Measurements from ENCODE around the gene FRMPD2. TPM values are rescaled to one million over a fixed set of nuclear protein-coding genes. Genes with fewer than 3 reads are reported as not detected.

Gene FRMPD2
- total and polyA plus RNA-seq, 2 donors (not counting 3 experiments of a cell fraction or from before 2014, with no cell fraction given) = 0.42 TPM; not detected in 1

- TF ChIP-seq MAX (IDR thresholded peaks at IDR 0.05; ENCODE audit: insufficient read depth, insufficient read length) (no peak), CTCF (IDR thresholded peaks at IDR 0.05; ENCODE audit: extremely low read depth in 1 of 2, insufficient read depth in 1 of 2, low read depth in 1 of 2, low read length in 2 of 2) (no peak), EZH2 (IDR thresholded peaks at IDR 0.05; ENCODE audit: borderline replicate concordance, low read depth, low read length, severe bottlenecking) (no peak), JUN (IDR thresholded peaks at IDR 0.05; ENCODE audit: borderline replicate concordance, insufficient read depth, insufficient read length, low read depth) (no peak), GATA2 (IDR thresholded peaks at IDR 0.05; ENCODE audit: insufficient read depth, insufficient read length, low read depth, low read length) (no peak), POLR2A (IDR thresholded peaks at IDR 0.05; ENCODE audit: low read depth, low read length) (no peak), MYC (IDR thresholded peaks at IDR 0.05; ENCODE audit: low read depth, low read length) (no peak)
- FAIRE-seq = no peak
Measured at GRCh38 chr10:48279081-48279751, 4.7 kb upstream of the FRMPD2 start.

More at GRCh38 chr10:48279081-48279751, 4.7 kb upstream of the FRMPD2 start:
- no peak overlapping the region for H3K27ac ChIP-seq (ENCODE audit: insufficient read depth, low read depth, low read length)
- H3K4me2 ChIP-seq (ENCODE audit: insufficient read depth, low read length) = no peak overlapping the region
- no peaks in the 10 kb centered on the region for H3K4me1 ChIP-seq (ENCODE audit: control insufficient read depth, extremely low read depth, insufficient read depth, low read length)
- H3K36me3 ChIP-seq (ENCODE audit: control insufficient read depth in 2 of 2, extremely low read depth in 1 of 2, insufficient read depth in 2 of 2, low read length in 2 of 2) = no peaks in the 10 kb centered on the region
- ChIA-PET POLR2A (no interaction called here), CTCF (no interaction called here)
- H3K9me1 ChIP-seq (replicated peaks; ENCODE audit: control insufficient read depth, extremely low read depth, insufficient read depth, low read length) = no peaks in the 10 kb centered on the region
- no peaks in the 10 kb centered on the region for H4K20me1 ChIP-seq (replicated peaks; ENCODE audit: control insufficient read depth, extremely low read depth, insufficient read depth, low read length)
- no peaks in the 10 kb centered on the region for H3K9me3 ChIP-seq (replicated peaks; ENCODE audit: control insufficient read depth, insufficient read depth, low read length)
- peaks cover 0 to 2% of the 10 kb centered on the region in 2 experiments for H3K27me3 ChIP-seq (ENCODE audit: control insufficient read depth in 2 of 2, insufficient read depth in 2 of 2, low read length in 2 of 2)
- dilution Hi-C loops (cut with MboI; ENCODE audit: extremely low pct_ligation_motif_present, low sequenced_read_pairs) (no loop called here), intact Hi-C loops (cut with micrococcal nuclease) (no loop called here)
- no TSS peak for BruUV-seq (replicated peaks)
- H3K4me3 ChIP-seq (replicated peaks in 1 of 3; ENCODE audit: insufficient read depth in 1 of 3, low read depth in 1 of 3, low read length in 3 of 3) = no peak overlapping the region
- no peaks in the 10 kb centered on the region for H3K79me2 ChIP-seq (ENCODE audit: control insufficient read depth, insufficient read depth, low read length)
- DNase-seq (ENCODE audit: low read depth, low spot score) = no peak
- no peak overlapping the region for H3K9ac ChIP-seq (replicated peaks; ENCODE audit: extremely low read depth, insufficient read depth, low read length)
- H2AFZ ChIP-seq (ENCODE audit: low read depth, low read length) = no peak overlapping the region

Measured in endothelial cell of umbilical vein (primary cell).